Endometrial microvascular endothelial cells (primary cell): Measurements from ENCODE around the gene ELP1. TPM values are rescaled to one million over a fixed set of nuclear protein-coding genes. Genes with fewer than 3 reads are reported as not detected.
"Not testable (repeated sequence)": the region's sequence is repeated elsewhere in the genome, so short reads cannot be mapped to it uniquely, and the experiment has no call there.

ENCODE experiments used
- in situ Hi-C: cut with HindIII; loops from 2 replicates; pipeline ENCODE4 v1.10.0; 2017; ENCODE audit warnings: low sequenced_read_pairs, low pct_unique_long_range_greater_than_20kb; ENCODE audit errors: inconsistent ontology term
- total RNA-seq: library from RNA; depleted of rRNA; stranded (reverse); fragments of >200 nt; gene quantifications from one replicate; pipeline ENCODE4 v1.2.3, GENCODE V29; 2015; ENCODE audit errors: inconsistent ontology term

Gene ELP1
- total RNA-seq, 1 donor from 2014 or later = 25.6 TPM

- in situ Hi-C loops = no loop called here
Measured at GRCh38 chr9:108859459-108860114, 74.3 kb downstream of the ELP1 start.

GRCh38 chr9:108857572-108857971, 76.4 kb downstream of the ELP1 start:
- in situ Hi-C loops = no loop called here

- in situ Hi-C loops = no loop called here
Measured at GRCh38 chr9:108855888-108856287, 78.0 kb downstream of the ELP1 start, which contains the start of gene ACTL7B. Gene ACTL7B, minus strand, starts transcription at chr9:108855986. Its CDS starts 56 bp downstream, at chr9:108855930.

- in situ Hi-C loops = no loop called here
Measured at GRCh38 chr9:108855529-108855886, 78.4 kb downstream of the ELP1 start.

GRCh38 chr9:108854641-108855528, 79.0 kb downstream of the ELP1 start:
- in situ Hi-C loops = no loop called here

- in situ Hi-C loops = no loop called here
Measured at GRCh38 chr9:108854094-108854493, 79.8 kb downstream of the ELP1 start.

- in situ Hi-C loops = no loop called here
Measured at GRCh38 chr9:108852079-108852478, 81.8 kb downstream of the ELP1 start.

- in situ Hi-C loops = no loop called here
Measured at GRCh38 chr9:108851138-108851537, 82.8 kb downstream of the ELP1 start.

GRCh38 chr9:108850293-108850897, 83.5 kb downstream of the ELP1 start:
- in situ Hi-C loops = no loop called here

- in situ Hi-C loops = not testable (repeated sequence)
Measured at GRCh38 chr9:108848296-108848695, 85.6 kb downstream of the ELP1 start.

- in situ Hi-C loops = no loop called here
Measured at GRCh38 chr9:108845947-108846346, 88.0 kb downstream of the ELP1 start.

GRCh38 chr9:108845507-108845906, 88.4 kb downstream of the ELP1 start:
- in situ Hi-C loops = no loop called here

- in situ Hi-C loops = no loop called here
Measured at GRCh38 chr9:108844856-108845255, 89.1 kb downstream of the ELP1 start.

GRCh38 chr9:108844391-108844790, 89.5 kb downstream of the ELP1 start:
- in situ Hi-C loops = no loop called here

- in situ Hi-C loops = no loop called here
Measured at GRCh38 chr9:108842610-108843295, 91.2 kb downstream of the ELP1 start.

- in situ Hi-C loops = not testable (repeated sequence)
Measured at GRCh38 chr9:108839561-108839960, 94.4 kb downstream of the ELP1 start.

GRCh38 chr9:108838017-108838416, 95.9 kb downstream of the ELP1 start:
- in situ Hi-C loops = no loop called here

GRCh38 chr9:108837530-108837929, 96.4 kb downstream of the ELP1 start:
- in situ Hi-C loops = no loop called here

GRCh38 chr9:108836781-108837180, 97.1 kb downstream of the ELP1 start:
- in situ Hi-C loops = no loop called here
